NOMO-1 (cell line): Measurements from ENCODE around the gene GFRA4.

Experiments
- DNase-seq, 2 experiments: peaks; one replicate each; lab custom pipeline; 2025; ENCODE audit not compliant: unreplicated experiment in 2 of 2; lab: John Stamatoyannopoulos, UW

Gene GFRA4

GRCh38 chr20:3655131-3655405 is 8.1 kb downstream of the GFRA4 start:
- no peak for DNase-seq

- DNase-seq = no peak
Measured at GRCh38 chr20:3654326-3655130, 8.7 kb downstream of the GFRA4 start.

GRCh38 chr20:3653921-3654320 is 9.3 kb downstream of the GFRA4 start:
- no peak for DNase-seq

- peak; percentile 55 for DNase-seq
Measured at GRCh38 chr20:3652676-3653596, 10.3 kb downstream of the GFRA4 start.

GRCh38 chr20:3652221-3652620 is 11.0 kb downstream of the GFRA4 start:
- no peak for DNase-seq

GRCh38 chr20:3651204-3651962 is 11.8 kb downstream of the GFRA4 start:
- DNase-seq = no peak

GRCh38 chr20:3648951-3649350 is 14.2 kb downstream of the GFRA4 start:
- no peak for DNase-seq

- no peak for DNase-seq
Measured at GRCh38 chr20:3647473-3647872, 15.7 kb downstream of the GFRA4 start.

GRCh38 chr20:3646651-3647050 is 16.5 kb downstream of the GFRA4 start:
- no peak for DNase-seq

- no peak for DNase-seq
Measured at GRCh38 chr20:3646067-3646440, 17.1 kb downstream of the GFRA4 start.

GRCh38 chr20:3645309-3646066 is 17.7 kb downstream of the GFRA4 start:
- no peak for DNase-seq

GRCh38 chr20:3640259-3640658 is 22.9 kb downstream of the GFRA4 start:
- DNase-seq = no peak

- DNase-seq = no peak
Measured at GRCh38 chr20:3635346-3635745, 27.9 kb downstream of the GFRA4 start.

- DNase-seq = no peak
Measured at GRCh38 chr20:3633913-3634478, 29.2 kb downstream of the GFRA4 start.

GRCh38 chr20:3632311-3633004 is 30.7 kb downstream of the GFRA4 start:
- DNase-seq = no peak

- no peak for DNase-seq
Measured at GRCh38 chr20:3631534-3631933, 31.7 kb downstream of the GFRA4 start.

GRCh38 chr20:3630429-3630828 is 32.8 kb downstream of the GFRA4 start:
- DNase-seq = no peak

- no peak for DNase-seq
Measured at GRCh38 chr20:3629893-3630292, 33.3 kb downstream of the GFRA4 start.

- DNase-seq = no peak
Measured at GRCh38 chr20:3628502-3629314, 34.5 kb downstream of the GFRA4 start.
